Endothelial cell of umbilical vein (primary cell): ENCODE measurements around the gene FMNL2.

ENCODE experiments used
- EZH2 ChIP-seq: IDR thresholded peaks from 2 replicates; pipeline ENCODE4 v1.6.1; 2012; ENCODE audit warnings: borderline replicate concordance, low read depth, mild to moderate bottlenecking, moderate library complexity, low read length, inconsistent platforms; ENCODE audit not compliant: severe bottlenecking
- FOS ChIP-seq: IDR thresholded peaks from 2 replicates; pipeline ENCODE4 v1.6.1; 2011; ENCODE audit warnings: mild to moderate bottlenecking, low read length, moderate library complexity, borderline replicate concordance; ENCODE audit not compliant: insufficient read depth
- JUN ChIP-seq: IDR thresholded peaks from 2 replicates; pipeline ENCODE4 v1.6.1; 2011; ENCODE audit warnings: borderline replicate concordance, low read depth; ENCODE audit not compliant: insufficient read length, insufficient read depth
- MYC ChIP-seq: IDR thresholded peaks from one replicate; pipeline ENCODE4 v1.6.1; 2011; ENCODE audit warnings: mild to moderate bottlenecking, low read depth, low read length
- POLR2A ChIP-seq: IDR thresholded peaks from 2 replicates; pipeline ENCODE4 v1.6.1; 2012; ENCODE audit warnings: low read depth, mild to moderate bottlenecking, control low read depth, low read length
- POLR2AphosphoS5 ChIP-seq: IDR thresholded peaks from 2 replicates; pipeline ENCODE4 v1.6.1; 2012; ENCODE audit warnings: low read depth, mild to moderate bottlenecking, control low read depth, low read length, moderate library complexity; ENCODE audit not compliant: insufficient read depth
- TF ChIP-seq, protein P1 (sequence below): IDR thresholded peaks from 2 replicates; pipeline ENCODE4 v1.6.1; 2011; ENCODE audit not compliant: insufficient read depth, insufficient read length
- TF ChIP-seq, protein P2 (sequence below), 2 donors: IDR thresholded peaks; 1 replicate in 1 of 2; 2 replicates in 1 of 2; pipeline ENCODE4 v1.5.1; 2011; ENCODE audit warnings: low read length in 2 of 2, mild to moderate bottlenecking in 2 of 2, moderate library complexity in 2 of 2, control low read depth in 1 of 2, inconsistent platforms in 1 of 2, low read depth in 1 of 2; ENCODE audit not compliant: insufficient read depth in 1 of 2; ENCODE audit errors: extremely low read depth in 1 of 2

DNA sequence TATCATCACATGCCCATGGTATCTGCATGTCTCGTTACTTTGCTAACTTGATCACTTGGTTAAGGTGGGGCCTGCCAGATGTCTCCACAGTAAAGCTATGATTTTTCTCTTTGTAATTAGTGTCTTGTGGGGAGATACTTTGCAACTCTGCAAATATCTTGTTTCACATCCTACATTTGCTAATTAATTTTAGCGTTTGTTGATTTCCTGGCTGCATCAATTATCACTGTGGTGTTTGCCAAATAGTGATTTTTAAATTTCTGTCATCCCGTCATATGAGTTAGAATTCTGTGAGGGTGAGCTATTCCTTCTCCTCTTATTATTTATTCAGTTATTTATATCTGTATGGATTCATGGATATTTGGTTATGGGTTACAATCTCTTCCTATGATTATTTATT is 161.4 kb downstream of the FMNL2 start:
- TF ChIP-seq, protein P1, sequence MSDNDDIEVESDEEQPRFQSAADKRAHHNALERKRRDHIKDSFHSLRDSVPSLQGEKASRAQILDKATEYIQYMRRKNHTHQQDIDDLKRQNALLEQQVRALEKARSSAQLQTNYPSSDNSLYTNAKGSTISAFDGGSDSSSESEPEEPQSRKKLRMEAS = no peak
- TF ChIP-seq, protein P2, sequence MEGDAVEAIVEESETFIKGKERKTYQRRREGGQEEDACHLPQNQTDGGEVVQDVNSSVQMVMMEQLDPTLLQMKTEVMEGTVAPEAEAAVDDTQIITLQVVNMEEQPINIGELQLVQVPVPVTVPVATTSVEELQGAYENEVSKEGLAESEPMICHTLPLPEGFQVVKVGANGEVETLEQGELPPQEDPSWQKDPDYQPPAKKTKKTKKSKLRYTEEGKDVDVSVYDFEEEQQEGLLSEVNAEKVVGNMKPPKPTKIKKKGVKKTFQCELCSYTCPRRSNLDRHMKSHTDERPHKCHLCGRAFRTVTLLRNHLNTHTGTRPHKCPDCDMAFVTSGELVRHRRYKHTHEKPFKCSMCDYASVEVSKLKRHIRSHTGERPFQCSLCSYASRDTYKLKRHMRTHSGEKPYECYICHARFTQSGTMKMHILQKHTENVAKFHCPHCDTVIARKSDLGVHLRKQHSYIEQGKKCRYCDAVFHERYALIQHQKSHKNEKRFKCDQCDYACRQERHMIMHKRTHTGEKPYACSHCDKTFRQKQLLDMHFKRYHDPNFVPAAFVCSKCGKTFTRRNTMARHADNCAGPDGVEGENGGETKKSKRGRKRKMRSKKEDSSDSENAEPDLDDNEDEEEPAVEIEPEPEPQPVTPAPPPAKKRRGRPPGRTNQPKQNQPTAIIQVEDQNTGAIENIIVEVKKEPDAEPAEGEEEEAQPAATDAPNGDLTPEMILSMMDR (IDR thresholded peaks at IDR 0.05; ENCODE audit: extremely low read depth in 1 of 2, insufficient read depth in 1 of 2, low read depth in 1 of 2, low read length in 2 of 2) = no peak
- TF ChIP-seq POLR2A = no peak
- TF ChIP-seq POLR2AphosphoS5 = no peak
- no peak for TF ChIP-seq EZH2
- no peak for TF ChIP-seq JUN
- no peak for TF ChIP-seq FOS
- no peak for TF ChIP-seq MYC
